Lower leg skin (tissue), 4 donors: ENCODE results near the gene PCBP2. TPM values are rescaled to one million over a fixed set of nuclear protein-coding genes. Genes with fewer than 3 reads are reported as not detected.
A peak's percentile ranks its signal among the peaks of the same experiment; 100 is the strongest.

Experiments used
- DNase-seq, 2 donors: peaks; one replicate each; pipeline ENCODE4 v3.0.0-alpha.2; 2019; ENCODE audit warnings: low spot score in 2 of 2
- H3K4me3 ChIP-seq: fragments of 200-600 bp; sonication (generic); 2 replicates; pipeline ENCODE4 v1.5.1; 2017; ENCODE audit warnings: mild to moderate bottlenecking, low read depth; ENCODE audit not compliant: poor library complexity, severe bottlenecking
- POLR2A ChIP-seq, 2 donors: fragments of 450-650 bp; IDR thresholded peaks; one replicate each; pipeline ENCODE4 v1.6.1; 2016 to 2017; ENCODE audit warnings: antibody characterized with exemption in 2 of 2, mild to moderate bottlenecking in 1 of 2, moderate library complexity in 1 of 2
- WGBS, 2 donors: methylation state at CpG; one replicate each; pipeline ENCODE4 v1.1.5; 2018; 5-methylcytosine and 5-hydroxymethylcytosine counted together
- intact Hi-C: fragments of 100-400 bp; cut with DNase I; formaldehyde crosslinking; loops from one replicate; pipeline ENCODE4 v1.15.0; 2023; ENCODE audit warnings: low total_unique reads
- total RNA-seq, 4 donors: library from RNA; depleted of rRNA; stranded (reverse); fragments of >200 nt; gene quantifications; one replicate each; pipeline ENCODE4 v1.1.0, GENCODE V29; 2016
- TF ChIP-seq, protein P1 (sequence below), 3 donors: fragments of 450-650 bp; IDR thresholded peaks; one replicate each; pipeline ENCODE4 v1.5.1; 2016; ENCODE audit warnings: antibody characterized with exemption in 3 of 3, mild to moderate bottlenecking in 3 of 3, moderate library complexity in 2 of 3

PCBP2 gene
- total RNA-seq, 4 donors from 2014 or later: 343 to 507 (median 389) TPM

DNA sequence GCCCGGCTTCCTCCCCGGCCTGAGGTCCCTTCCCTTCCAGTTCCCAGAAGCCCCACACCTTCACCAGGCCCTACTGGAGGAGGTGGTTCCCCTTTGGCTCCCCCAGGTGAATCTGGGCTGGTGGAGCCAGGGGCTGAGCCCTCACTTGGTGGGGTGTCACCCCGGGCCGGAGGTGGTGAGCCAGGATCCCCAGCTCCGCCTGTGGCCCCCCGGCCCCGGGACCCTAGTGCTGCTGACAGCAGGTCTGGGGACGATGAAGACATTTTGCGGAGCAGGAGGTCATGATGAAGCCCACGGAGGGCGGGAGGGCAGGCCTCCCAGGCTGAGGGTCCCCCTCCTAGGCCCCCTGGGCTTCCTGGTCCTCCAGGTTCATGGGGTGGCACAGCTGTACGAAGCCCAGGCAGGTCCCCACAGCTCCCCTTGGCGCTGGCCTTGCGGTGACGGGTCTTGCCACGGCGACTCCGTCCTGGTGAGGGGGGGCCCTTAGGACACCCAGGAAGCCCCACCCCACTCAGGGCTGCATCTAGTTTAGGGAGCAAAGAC, 30.8 kb downstream of the PCBP2 start:
- 59 to 69% methylated on average over 13 to 14 of the region's 18 CpGs for WGBS, 2 donors
- DNase-seq: no peak
- intact Hi-C loops: no loop called here
- TF ChIP-seq POLR2A (IDR thresholded peaks at IDR 0.05): no peak
- H3K4me3 ChIP-seq: no peak overlapping the region

DNA sequence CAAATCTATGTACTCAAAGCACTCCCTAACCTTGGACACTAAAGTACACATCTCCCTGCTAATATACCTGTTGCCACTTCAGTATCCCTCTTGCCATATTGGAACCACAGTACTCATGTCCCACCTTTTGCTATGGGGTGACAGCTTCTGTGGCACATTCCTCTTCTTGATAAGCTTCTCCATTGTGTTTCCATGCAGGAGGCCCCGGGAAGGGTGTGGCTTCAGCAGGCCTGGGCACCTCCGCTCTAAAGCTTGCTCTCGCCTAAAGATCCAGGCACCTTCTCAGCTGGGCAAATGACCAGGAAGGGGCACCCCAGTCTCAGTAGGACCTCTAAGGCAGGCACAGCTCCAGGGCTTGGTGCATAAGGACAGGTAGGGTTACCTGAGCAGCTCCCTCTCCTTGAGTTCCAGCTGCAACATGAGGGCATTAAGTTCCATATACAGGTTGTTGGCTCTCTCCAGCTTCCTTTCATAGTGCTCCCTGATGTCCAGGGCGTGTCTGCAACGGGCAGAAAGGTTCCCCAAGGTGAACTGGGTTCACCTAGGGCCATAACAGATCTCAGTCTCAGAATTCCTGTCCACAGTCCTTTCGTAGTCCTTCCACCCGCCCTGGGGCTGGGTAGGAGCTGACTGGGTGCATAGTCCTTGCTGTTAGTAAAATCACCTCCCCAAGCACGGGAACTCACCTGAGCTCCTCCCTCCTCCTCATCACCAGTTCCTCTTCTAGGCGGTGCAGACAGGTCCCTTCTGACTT, 31.5 kb downstream of the PCBP2 start:
- intact Hi-C loops: no loop called here
- DNase-seq: no peak
- H3K4me3 ChIP-seq: no peak overlapping the region
- 50 to 56% methylated on average over 9 of the region's 9 CpGs for WGBS, 2 donors
- TF ChIP-seq POLR2A (IDR thresholded peaks at IDR 0.05): no peak
- TF ChIP-seq, protein P1, sequence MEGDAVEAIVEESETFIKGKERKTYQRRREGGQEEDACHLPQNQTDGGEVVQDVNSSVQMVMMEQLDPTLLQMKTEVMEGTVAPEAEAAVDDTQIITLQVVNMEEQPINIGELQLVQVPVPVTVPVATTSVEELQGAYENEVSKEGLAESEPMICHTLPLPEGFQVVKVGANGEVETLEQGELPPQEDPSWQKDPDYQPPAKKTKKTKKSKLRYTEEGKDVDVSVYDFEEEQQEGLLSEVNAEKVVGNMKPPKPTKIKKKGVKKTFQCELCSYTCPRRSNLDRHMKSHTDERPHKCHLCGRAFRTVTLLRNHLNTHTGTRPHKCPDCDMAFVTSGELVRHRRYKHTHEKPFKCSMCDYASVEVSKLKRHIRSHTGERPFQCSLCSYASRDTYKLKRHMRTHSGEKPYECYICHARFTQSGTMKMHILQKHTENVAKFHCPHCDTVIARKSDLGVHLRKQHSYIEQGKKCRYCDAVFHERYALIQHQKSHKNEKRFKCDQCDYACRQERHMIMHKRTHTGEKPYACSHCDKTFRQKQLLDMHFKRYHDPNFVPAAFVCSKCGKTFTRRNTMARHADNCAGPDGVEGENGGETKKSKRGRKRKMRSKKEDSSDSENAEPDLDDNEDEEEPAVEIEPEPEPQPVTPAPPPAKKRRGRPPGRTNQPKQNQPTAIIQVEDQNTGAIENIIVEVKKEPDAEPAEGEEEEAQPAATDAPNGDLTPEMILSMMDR (IDR thresholded peaks at IDR 0.05): no peak

DNA sequence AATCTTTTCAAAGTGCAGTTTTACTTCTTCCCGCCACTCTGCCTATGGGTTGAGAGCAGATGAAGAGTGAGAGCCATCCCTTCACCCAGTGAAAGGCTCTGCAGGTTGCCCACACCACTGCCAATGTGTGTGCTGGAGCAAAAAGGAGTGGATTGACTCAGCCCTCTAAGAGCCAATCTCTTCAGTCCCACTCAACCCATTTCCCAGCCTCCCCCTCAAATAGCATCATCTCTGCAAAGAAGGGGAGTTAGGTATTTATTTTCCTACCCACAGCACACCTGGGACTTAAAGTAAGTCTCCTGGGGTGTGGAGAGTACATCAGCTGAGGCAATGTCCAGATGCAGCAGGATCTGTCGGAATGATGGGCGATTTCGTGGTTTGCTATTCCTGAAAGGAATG, 32.1 kb downstream of the PCBP2 start:
- WGBS, 2 donors: 88 to 92% methylated on average over 4 of the region's 4 CpGs
- no peak overlapping the region for H3K4me3 ChIP-seq
- intact Hi-C loops: no loop called here
- no peak for DNase-seq
- TF ChIP-seq, protein P1 (IDR thresholded peaks at IDR 0.05): no peak
- no peak for TF ChIP-seq POLR2A (IDR thresholded peaks at IDR 0.05)

DNA sequence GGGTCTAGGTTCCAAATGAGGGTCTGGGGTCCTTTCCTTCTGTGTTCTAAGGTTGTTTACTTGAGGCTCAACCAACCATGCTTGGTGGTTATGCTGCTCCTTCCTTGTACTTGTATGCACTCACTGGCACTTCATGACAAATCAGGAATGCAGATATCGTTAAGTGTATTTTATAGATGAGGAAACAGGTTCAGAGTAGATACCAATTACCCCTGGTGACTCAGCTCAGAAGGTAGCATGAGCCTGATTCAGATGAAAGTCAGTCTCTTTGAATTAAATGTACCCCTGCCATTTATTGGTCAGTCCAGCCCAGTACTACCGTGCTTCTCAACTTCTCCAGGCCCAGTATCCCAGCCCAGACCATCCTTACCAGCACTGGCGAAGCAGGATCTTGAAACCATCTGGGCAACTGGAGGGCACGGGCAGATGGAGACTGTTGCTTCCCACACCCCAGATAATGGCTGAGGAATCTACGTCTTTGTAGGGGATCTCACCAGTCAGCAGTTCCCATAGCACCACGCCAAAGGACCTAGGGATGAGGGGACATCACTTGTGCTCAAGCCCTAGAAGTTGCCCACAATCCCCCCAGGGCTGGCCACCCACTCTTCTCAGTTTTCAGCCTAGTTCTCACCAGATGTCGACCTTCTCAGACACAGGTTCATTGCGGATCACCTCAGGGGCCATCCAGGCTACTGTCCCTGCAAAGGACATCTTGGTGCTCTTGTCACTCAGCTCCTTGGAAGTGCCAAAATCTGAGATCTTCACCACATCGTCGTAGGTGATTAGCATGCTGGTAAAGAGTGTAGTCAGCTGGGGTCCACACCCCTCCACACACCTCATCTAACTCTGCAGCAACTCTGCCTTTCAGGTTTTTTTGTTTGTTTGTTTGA, 33.0 kb downstream of the PCBP2 start:
- no peak for TF ChIP-seq POLR2A (IDR thresholded peaks at IDR 0.05)
- TF ChIP-seq, protein P1 (IDR thresholded peaks at IDR 0.05): no peak
- no peak overlapping the region for H3K4me3 ChIP-seq
- 82 to 86% methylated on average over 10 of the region's 10 CpGs for WGBS, 2 donors
- intact Hi-C loops: no loop called here
- DNase-seq: no peak

DNA sequence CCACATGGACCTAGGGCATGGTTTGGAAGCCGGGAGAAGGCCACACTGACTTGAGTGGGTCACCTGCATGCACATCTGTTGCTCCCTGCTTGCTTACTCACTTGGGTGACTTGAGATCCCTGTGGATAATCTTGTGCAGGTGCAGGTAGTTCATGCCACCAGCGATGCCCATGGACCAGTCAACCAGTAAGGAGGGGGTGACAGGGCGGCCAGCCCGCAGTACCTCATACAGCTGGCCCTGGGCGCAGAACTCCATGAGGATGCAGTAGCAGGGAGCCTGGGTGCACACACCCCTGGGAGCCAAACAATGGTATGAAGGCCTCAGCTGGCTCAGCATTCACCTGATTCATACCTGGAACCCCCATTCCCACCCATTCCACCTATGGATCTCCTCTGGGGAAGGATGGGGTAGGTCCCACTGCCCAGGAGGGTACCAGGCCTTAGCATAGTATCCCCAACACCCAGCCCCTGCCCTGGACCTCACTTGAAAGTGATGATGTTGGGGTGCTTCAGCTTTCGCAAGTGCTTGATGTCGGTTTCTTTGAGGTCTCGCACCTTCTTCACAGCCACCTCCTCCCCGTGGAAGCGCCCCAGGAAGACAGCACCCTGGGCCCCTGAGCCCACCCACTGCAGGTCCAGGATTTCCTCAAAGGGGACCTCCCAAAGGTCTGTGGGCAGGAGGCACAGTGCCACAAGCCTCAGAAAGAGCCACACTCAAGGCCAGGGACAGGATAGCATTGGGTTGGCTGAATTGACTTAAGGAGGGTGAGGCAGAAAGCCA, 34.2 kb downstream of the PCBP2 start:
- DNase-seq: peak in 1 of 2 donors; percentile 81
- no peak overlapping the region for H3K4me3 ChIP-seq
- WGBS, 2 donors: 93 to 95% methylated on average over 10 of the region's 10 CpGs
- TF ChIP-seq, protein P1 (IDR thresholded peaks at IDR 0.05): no peak
- TF ChIP-seq POLR2A (IDR thresholded peaks at IDR 0.05): no peak
- intact Hi-C loops: no loop called here
